ENCODE measurements around the gene ADAMTSL1. TPM values are rescaled to one million over a fixed set of nuclear protein-coding genes. Genes with fewer than 3 reads are reported as not detected.

Gene ADAMTSL1
- polyA plus RNA-seq, 1 donor, result 10.6 TPM

- DNase-seq (ENCODE audit: low read depth), result no peak
Observed at GRCh38 chr9:18739641-18740318, 265.8 kb downstream of the ADAMTSL1 start.

- DNase-seq (ENCODE audit: low read depth), result no peak
Observed at GRCh38 chr9:18741359-18741758, 267.4 kb downstream of the ADAMTSL1 start.

- no peak for DNase-seq (ENCODE audit: low read depth)
Observed at GRCh38 chr9:18741945-18742344, 268.0 kb downstream of the ADAMTSL1 start.

- no peak for DNase-seq (ENCODE audit: low read depth)
Observed at GRCh38 chr9:18743421-18743820, 269.5 kb downstream of the ADAMTSL1 start.

- no peak for DNase-seq (ENCODE audit: low read depth)
Observed at GRCh38 chr9:18743971-18744370, 270.0 kb downstream of the ADAMTSL1 start.

- DNase-seq (ENCODE audit: low read depth), result no peak
Observed at GRCh38 chr9:18745710-18746109, 271.8 kb downstream of the ADAMTSL1 start.

GRCh38 chr9:18746631-18747030, 272.7 kb downstream of the ADAMTSL1 start:
- no peak for DNase-seq (ENCODE audit: low read depth)

- no peak for DNase-seq (ENCODE audit: low read depth)
Observed at GRCh38 chr9:18747595-18747994, 273.6 kb downstream of the ADAMTSL1 start.

GRCh38 chr9:18748251-18748701, 274.3 kb downstream of the ADAMTSL1 start:
- no peak for DNase-seq (ENCODE audit: low read depth)

GRCh38 chr9:18749711-18750110, 275.8 kb downstream of the ADAMTSL1 start:
- DNase-seq (ENCODE audit: low read depth), result no peak

- DNase-seq (ENCODE audit: low read depth), result no peak
Observed at GRCh38 chr9:18753904-18754303, 280.0 kb downstream of the ADAMTSL1 start.

- DNase-seq (ENCODE audit: low read depth), result no peak
Observed at GRCh38 chr9:18754537-18754936, 280.6 kb downstream of the ADAMTSL1 start.

GRCh38 chr9:18755263-18755662, 281.3 kb downstream of the ADAMTSL1 start:
- no peak for DNase-seq (ENCODE audit: low read depth)

GRCh38 chr9:18756712-18757125, 282.8 kb downstream of the ADAMTSL1 start:
- DNase-seq (ENCODE audit: low read depth), result no peak

GRCh38 chr9:18759827-18760226, 285.9 kb downstream of the ADAMTSL1 start:
- no peak for DNase-seq (ENCODE audit: low read depth)

GRCh38 chr9:18761742-18762300, 287.9 kb downstream of the ADAMTSL1 start:
- no peak for DNase-seq (ENCODE audit: low read depth)

GRCh38 chr9:18766989-18767550, 293.1 kb downstream of the ADAMTSL1 start:
- DNase-seq (ENCODE audit: low read depth), result no peak

- DNase-seq (ENCODE audit: low read depth), result no peak
Observed at GRCh38 chr9:18768951-18769622, 295.1 kb downstream of the ADAMTSL1 start.

- DNase-seq (ENCODE audit: low read depth), result no peak
Observed at GRCh38 chr9:18770131-18770908, 296.4 kb downstream of the ADAMTSL1 start.

- no peak for DNase-seq (ENCODE audit: low read depth)
Observed at GRCh38 chr9:18771011-18771410, 297.1 kb downstream of the ADAMTSL1 start.

GRCh38 chr9:18771763-18772162, 297.8 kb downstream of the ADAMTSL1 start:
- no peak for DNase-seq (ENCODE audit: low read depth)

GRCh38 chr9:18775241-18775640, 301.3 kb downstream of the ADAMTSL1 start:
- DNase-seq (ENCODE audit: low read depth), result no peak
